GM12878 (cell line): Measurements from ENCODE around the gene TMEM88. TPM values are rescaled to one million over a fixed set of nuclear protein-coding genes. Genes with fewer than 3 reads are reported as not detected.

Experiments used
- ATAC-seq: fragments of 200-7000 bp; cut with Tn5 transposase; 3 replicates; pipeline ENCODE4 v1.9.1; 2020; ENCODE audit warnings: mild to moderate bottlenecking, moderate library complexity
- Bru-seq: library from RNA; stranded (reverse); fragments of 400-500 nt; gene quantifications from one replicate; lab custom pipeline; 2021; lab: Mats Ljungman, UMichigan
- BruChase-seq, 2 experiments: library from RNA; stranded (reverse); fragments of 400-500 nt; gene quantifications; one replicate each; lab custom pipeline; 2021; lab: Mats Ljungman, UMichigan
- BruUV-seq: library from RNA; stranded (reverse); fragments of 400-500 nt; replicated peaks from 2 replicates; lab custom pipeline; 2021; lab: Mats Ljungman, UMichigan
- CTCF ChIA-PET: fragments of 300-600 bp; sonication (Branson Sonifier 250); formaldehyde crosslinking; extraction: SDS; loops from one replicate; lab custom pipeline; 2021; ENCODE audit warnings: inconsistent platforms; lab: Yijun Ruan, JAX
- POLR2A ChIA-PET: fragments of 350-600 bp; formaldehyde crosslinking; extraction: SDS; loops from one replicate; lab custom pipeline; 2021; ENCODE audit warnings: inconsistent platforms; lab: Charles Lee
- RAD21 ChIA-PET: fragments of 300-600 bp; sonication (Branson Sonifier 250); formaldehyde crosslinking; loops from one replicate; lab custom pipeline; 2023; ENCODE audit warnings: antibody characterized with exemption; ENCODE audit not compliant: unreplicated experiment; lab: Charles Lee
- SMC1A ChIA-PET: fragments of 300-600 bp; sonication (Branson Sonifier 250); formaldehyde crosslinking; loops from one replicate; lab custom pipeline; 2023; ENCODE audit not compliant: unreplicated experiment, uncharacterized antibody; lab: Charles Lee
- DNase-seq: peaks from one replicate; pipeline ENCODE4 v3.0.0-alpha.2; 2011; ENCODE audit warnings: low read depth, low spot score
- FAIRE-seq: peaks from 3 replicates; lab custom pipeline; 2011; peaks lifted over from hg19 to GRCh38; lab: Jason Lieb, UNC
- H2AFZ ChIP-seq: 2 replicates; pipeline ENCODE4 v1.6.0; 2011; ENCODE audit warnings: low read depth, low read length, control low read depth; ENCODE audit not compliant: control insufficient read depth
- H3K27ac ChIP-seq: 2 replicates; pipeline ENCODE4 v1.5.1; 2011; ENCODE audit warnings: control low read depth; ENCODE audit not compliant: control insufficient read depth, insufficient read depth
- H3K27me3 ChIP-seq, 2 experiments: replicated peaks in 1 of 2; 2 replicates each; pipeline versions ENCODE4 v1.6.0 to v1.6.1; 2011; ENCODE audit warnings: low read length in 1 of 2; ENCODE audit not compliant: control insufficient read depth in 2 of 2, insufficient read depth in 2 of 2
- H3K36me3 ChIP-seq, 2 experiments: 2 replicates each; pipeline ENCODE4 v1.5.1; 2011; ENCODE audit warnings: low read length in 1 of 2; ENCODE audit not compliant: control insufficient read depth in 2 of 2, insufficient read depth in 2 of 2
- H3K4me1 ChIP-seq: 2 replicates; pipeline ENCODE4 v1.6.1; 2011; ENCODE audit warnings: mild to moderate bottlenecking, low read length, moderate library complexity, mixed read lengths; ENCODE audit not compliant: control insufficient read depth, insufficient read depth
- H3K4me2 ChIP-seq: 2 replicates; pipeline ENCODE4 v1.6.0; 2011; ENCODE audit warnings: control low read depth; ENCODE audit not compliant: control insufficient read depth, insufficient read depth
- H3K4me3 ChIP-seq: fragments of 200-600 bp; sonication (generic); 2 replicates; pipeline ENCODE4 v1.5.1; 2016
- H3K79me2 ChIP-seq: 2 replicates; pipeline ENCODE4 v1.6.0; 2011; ENCODE audit warnings: low read length; ENCODE audit not compliant: control insufficient read depth, insufficient read depth
- H3K9ac ChIP-seq: 2 replicates; pipeline ENCODE4 v1.8.0; 2011; ENCODE audit warnings: low read length, control low read depth, mixed read lengths; ENCODE audit not compliant: control insufficient read depth, insufficient read depth
- H3K9me3 ChIP-seq: replicated peaks from 3 replicates; pipeline ENCODE4 v1.5.1; 2011; ENCODE audit warnings: mild to moderate bottlenecking, low read length; ENCODE audit not compliant: control insufficient read depth, insufficient read depth
- H4K20me1 ChIP-seq: 2 replicates; pipeline ENCODE4 v1.6.0; 2011; ENCODE audit not compliant: control insufficient read depth, insufficient read depth
- IRF5 ChIP-seq: fragments of 450-650 bp; IDR thresholded peaks from 2 replicates; pipeline ENCODE4 v1.6.1; 2017; ENCODE audit warnings: borderline replicate concordance
- RB1 ChIP-seq: fragments of 450-650 bp; formaldehyde crosslinking; IDR thresholded peaks from 2 replicates; pipeline ENCODE4 v1.6.1; 2017; ENCODE audit warnings: mild to moderate bottlenecking, borderline replicate concordance
- WGBS: methylation state at CpG from one replicate; pipeline ENCODE4 v1.1.6; 2016; ENCODE audit warnings: low lambda C conversion rate; ENCODE audit not compliant: insufficient replicate concordance, insufficient coverage; ENCODE audit errors: missing lambda C conversion rate; 5-methylcytosine and 5-hydroxymethylcytosine counted together
- in situ Hi-C: fragments of 300-500 bp; cut with MboI; formaldehyde crosslinking; loops from 9 replicates; pipeline ENCODE4 v1.14.3; 2018; ENCODE audit warnings: mixed read lengths
- intact Hi-C: fragments of 100-400 bp; cut with micrococcal nuclease; formaldehyde crosslinking; loops from one replicate; pipeline ENCODE4 v1.14.2; 2022; ENCODE audit not compliant: unreplicated experiment
- long read RNA-seq, 2 experiments: library from polyadenylated mRNA; unstranded; transcript quantifications; one replicate each; pipeline ENCODE4 v2.0.0, GENCODE V29; 2019 to 2020
- polyA minus RNA-seq, 3 experiments: library from RNA; depleted of rRNA, polyadenylated mRNA; stranded (reverse); fragments of >200 nt; gene quantifications; 2 replicates each; pipeline ENCODE4 v1.2.3, GENCODE V29; 2011
- polyA plus RNA-seq, 11 experiments: library from polyadenylated mRNA; depleted of rRNA in 4 of 11; unstranded in 6 of 11; stranded (reverse) in 5 of 11; fragments of >200 nt; fragmentation: Nextera tagmentation in 4 of 11; fragmentation: Illumina TruSeq in 1 of 11; extraction: Ambion mirVana in 4 of 11; extraction: Trizol in 1 of 11; gene quantifications; 1 replicate in 1 of 11; 2 replicates in 10 of 11; pipeline versions ENCODE4 v1.2.1 to v1.2.3, GENCODE V29; 2011 to 2016; ENCODE audit warnings: inconsistent platforms in 2 of 11, missing spikeins in 2 of 11, low read depth in 1 of 11
- total RNA-seq, 4 experiments: library from RNA; depleted of rRNA in 3 of 4; stranded (reverse); fragments of >200 nt in 3 of 4; fragmentation: Illumina TruSeq in 1 of 4; extraction: Trizol in 1 of 4; gene quantifications; 2 replicates each; pipeline versions ENCODE4 v1.2.1 to v1.2.3, GENCODE V29; 2013 to 2021
- TF ChIP-seq, protein P1 (sequence below): fragments of 450-650 bp; IDR thresholded peaks from 2 replicates; pipeline ENCODE4 v1.6.1; 2016; ENCODE audit warnings: mild to moderate bottlenecking, moderate library complexity, borderline replicate concordance
- TF ChIP-seq, protein P2 (sequence below): fragments of 150-350 bp; IDR thresholded peaks from 2 replicates; pipeline ENCODE4 v1.6.1; 2016; ENCODE audit warnings: low read depth, low read length

The TMEM88 gene, protein sequence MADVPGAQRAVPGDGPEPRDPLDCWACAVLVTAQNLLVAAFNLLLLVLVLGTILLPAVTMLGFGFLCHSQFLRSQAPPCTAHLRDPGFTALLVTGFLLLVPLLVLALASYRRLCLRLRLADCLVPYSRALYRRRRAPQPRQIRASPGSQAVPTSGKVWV
- 3.8 and 4.1 TPM in 2 replicates for total RNA-seq (2013; cell fraction: nucleolus; rRNA removed)
- 0.16 and 0.62 TPM in 2 replicates for total RNA-seq (2014; rRNA removed)
- total RNA-seq (2014; rRNA removed; fragmentation: Illumina TruSeq; extraction: Trizol), result 0.28 TPM in 1 of 2 replicates, not detected in the other
- total RNA-seq (2021), result 0.69 and 1.1 TPM in 2 replicates
- not detected for polyA plus RNA-seq (2011; ENCODE audit: low read depth)
- polyA plus RNA-seq (2011; rRNA removed), result 0.20 TPM in 1 of 2 replicates, not detected in the other
- 0.17 and 0.27 TPM in 2 replicates for polyA plus RNA-seq (2011; cell fraction: cytosol; rRNA removed)
- polyA plus RNA-seq (2011; cell fraction: nucleus; rRNA removed), result 3.4 and 5.0 TPM in 2 replicates
- 1.2 TPM in 2 replicates for polyA plus RNA-seq (2012)
- 0.21 TPM in 1 of 2 replicates, not detected in the other for polyA plus RNA-seq (2014; fragmentation: Illumina TruSeq; extraction: Trizol)
- not detected for polyA plus RNA-seq (2014; fragmentation: Nextera tagmentation; extraction: Ambion mirVana)
- polyA plus RNA-seq (2014; rRNA removed), result 0.22 and 2.2 TPM in 2 replicates
- polyA plus RNA-seq (2016; fragmentation: Nextera tagmentation; extraction: Ambion mirVana), result under 1 TPM in 1 of 2 experiments, not detected in 1; 0.24 TPM
- polyA minus RNA-seq (2011; rRNA and poly(A)+ RNA removed), result not detected in 2 replicates
- polyA minus RNA-seq (2011; cell fraction: cytosol; rRNA and poly(A)+ RNA removed), result not detected in 2 replicates
- 0.97 and 1.9 TPM in 2 replicates for polyA minus RNA-seq (2011; cell fraction: nucleus; rRNA and poly(A)+ RNA removed)
- Bru-seq, nascent RNA, result percentile 55 among the genes with signal in this experiment
- percentile 37 among the genes with signal in this experiment for BruChase-seq, experiment 1, labeled RNA remaining after a 6-hour chase
- percentile 54 among the genes with signal in this experiment for BruChase-seq, experiment 2, labeled RNA remaining after a 2-hour chase
- long read RNA-seq, experiment 1, result 0 reads
- long read RNA-seq, experiment 2, result 0 reads

DNA sequence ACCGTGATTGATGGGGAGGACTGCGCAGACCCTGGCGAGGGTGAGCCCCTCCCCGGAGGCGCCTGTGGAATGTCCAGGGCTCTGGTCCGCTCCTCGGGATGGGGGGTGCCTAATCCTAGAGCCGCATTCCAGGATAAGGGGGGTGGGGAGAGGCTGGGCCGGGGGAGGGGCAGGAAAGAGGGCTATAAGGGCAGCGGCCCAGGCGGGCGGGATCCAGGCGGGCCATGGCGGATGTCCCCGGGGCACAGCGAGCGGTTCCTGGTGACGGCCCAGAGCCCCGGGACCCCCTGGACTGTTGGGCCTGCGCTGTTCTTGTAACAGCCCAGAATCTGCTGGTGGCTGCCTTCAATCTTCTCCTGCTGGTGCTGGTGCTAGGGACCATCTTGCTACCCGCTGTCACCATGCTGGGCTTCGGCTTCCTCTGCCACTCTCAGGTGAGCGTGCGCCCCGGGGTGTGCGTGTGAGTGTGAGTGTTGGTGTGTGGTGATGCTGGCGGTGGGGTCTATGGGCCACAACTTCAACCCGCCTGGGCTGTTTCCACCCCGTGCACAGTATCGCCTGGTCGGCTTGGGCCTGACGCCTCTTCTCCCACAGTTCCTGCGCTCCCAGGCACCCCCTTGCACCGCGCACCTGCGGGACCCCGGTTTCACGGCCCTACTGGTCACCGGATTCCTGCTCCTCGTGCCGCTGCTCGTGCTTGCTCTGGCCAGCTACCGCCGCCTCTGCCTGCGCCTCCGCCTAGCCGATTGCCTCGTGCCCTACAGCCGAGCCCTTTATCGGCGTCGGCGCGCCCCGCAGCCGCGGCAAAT is at the start of gene TMEM88:
TSS of gene TMEM88 (plus strand) at position 216 of the 809 bp plus-strand sequence. CDS start at position 225, 9 bp downstream.
- WGBS, result 90% methylated on average over 52 of the region's 57 CpGs
- no TSS peak for BruUV-seq
- no peak for ATAC-seq
- TF ChIP-seq, protein P1, sequence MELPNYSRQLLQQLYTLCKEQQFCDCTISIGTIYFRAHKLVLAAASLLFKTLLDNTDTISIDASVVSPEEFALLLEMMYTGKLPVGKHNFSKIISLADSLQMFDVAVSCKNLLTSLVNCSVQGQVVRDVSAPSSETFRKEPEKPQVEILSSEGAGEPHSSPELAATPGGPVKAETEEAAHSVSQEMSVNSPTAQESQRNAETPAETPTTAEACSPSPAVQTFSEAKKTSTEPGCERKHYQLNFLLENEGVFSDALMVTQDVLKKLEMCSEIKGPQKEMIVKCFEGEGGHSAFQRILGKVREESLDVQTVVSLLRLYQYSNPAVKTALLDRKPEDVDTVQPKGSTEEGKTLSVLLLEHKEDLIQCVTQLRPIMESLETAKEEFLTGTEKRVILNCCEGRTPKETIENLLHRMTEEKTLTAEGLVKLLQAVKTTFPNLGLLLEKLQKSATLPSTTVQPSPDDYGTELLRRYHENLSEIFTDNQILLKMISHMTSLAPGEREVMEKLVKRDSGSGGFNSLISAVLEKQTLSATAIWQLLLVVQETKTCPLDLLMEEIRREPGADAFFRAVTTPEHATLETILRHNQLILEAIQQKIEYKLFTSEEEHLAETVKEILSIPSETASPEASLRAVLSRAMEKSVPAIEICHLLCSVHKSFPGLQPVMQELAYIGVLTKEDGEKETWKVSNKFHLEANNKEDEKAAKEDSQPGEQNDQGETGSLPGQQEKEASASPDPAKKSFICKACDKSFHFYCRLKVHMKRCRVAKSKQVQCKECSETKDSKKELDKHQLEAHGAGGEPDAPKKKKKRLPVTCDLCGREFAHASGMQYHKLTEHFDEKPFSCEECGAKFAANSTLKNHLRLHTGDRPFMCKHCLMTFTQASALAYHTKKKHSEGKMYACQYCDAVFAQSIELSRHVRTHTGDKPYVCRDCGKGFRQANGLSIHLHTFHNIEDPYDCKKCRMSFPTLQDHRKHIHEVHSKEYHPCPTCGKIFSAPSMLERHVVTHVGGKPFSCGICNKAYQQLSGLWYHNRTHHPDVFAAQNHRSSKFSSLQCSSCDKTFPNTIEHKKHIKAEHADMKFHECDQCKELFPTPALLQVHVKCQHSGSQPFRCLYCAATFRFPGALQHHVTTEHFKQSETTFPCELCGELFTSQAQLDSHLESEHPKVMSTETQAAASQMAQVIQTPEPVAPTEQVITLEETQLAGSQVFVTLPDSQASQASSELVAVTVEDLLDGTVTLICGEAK, result no peak
- TF ChIP-seq, protein P2, sequence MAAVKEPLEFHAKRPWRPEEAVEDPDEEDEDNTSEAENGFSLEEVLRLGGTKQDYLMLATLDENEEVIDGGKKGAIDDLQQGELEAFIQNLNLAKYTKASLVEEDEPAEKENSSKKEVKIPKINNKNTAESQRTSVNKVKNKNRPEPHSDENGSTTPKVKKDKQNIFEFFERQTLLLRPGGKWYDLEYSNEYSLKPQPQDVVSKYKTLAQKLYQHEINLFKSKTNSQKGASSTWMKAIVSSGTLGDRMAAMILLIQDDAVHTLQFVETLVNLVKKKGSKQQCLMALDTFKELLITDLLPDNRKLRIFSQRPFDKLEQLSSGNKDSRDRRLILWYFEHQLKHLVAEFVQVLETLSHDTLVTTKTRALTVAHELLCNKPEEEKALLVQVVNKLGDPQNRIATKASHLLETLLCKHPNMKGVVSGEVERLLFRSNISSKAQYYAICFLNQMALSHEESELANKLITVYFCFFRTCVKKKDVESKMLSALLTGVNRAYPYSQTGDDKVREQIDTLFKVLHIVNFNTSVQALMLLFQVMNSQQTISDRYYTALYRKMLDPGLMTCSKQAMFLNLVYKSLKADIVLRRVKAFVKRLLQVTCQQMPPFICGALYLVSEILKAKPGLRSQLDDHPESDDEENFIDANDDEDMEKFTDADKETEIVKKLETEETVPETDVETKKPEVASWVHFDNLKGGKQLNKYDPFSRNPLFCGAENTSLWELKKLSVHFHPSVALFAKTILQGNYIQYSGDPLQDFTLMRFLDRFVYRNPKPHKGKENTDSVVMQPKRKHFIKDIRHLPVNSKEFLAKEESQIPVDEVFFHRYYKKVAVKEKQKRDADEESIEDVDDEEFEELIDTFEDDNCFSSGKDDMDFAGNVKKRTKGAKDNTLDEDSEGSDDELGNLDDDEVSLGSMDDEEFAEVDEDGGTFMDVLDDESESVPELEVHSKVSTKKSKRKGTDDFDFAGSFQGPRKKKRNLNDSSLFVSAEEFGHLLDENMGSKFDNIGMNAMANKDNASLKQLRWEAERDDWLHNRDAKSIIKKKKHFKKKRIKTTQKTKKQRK, result no peak
- TF ChIP-seq IRF5 (no peak), RB1 (no peak)

More for the DNA sequence above, at the start of gene TMEM88:
- CTCF ChIA-PET, result interaction anchor here (1.0 to 2.6 kb wide), 6 partner anchors 15 to 203 kb away, joined by 4 to 28 read pairs (median 16); no protein-coding TSS in a partner anchor
- Histone ChIP-seq H4K20me1 (no peaks in the 10 kb centered on the region; the same call in 1 of the 2 replicates), H3K27ac (peak within 1 kb of the TSS; percentile 96; the same call in 1 of the 2 replicates), H3K36me3 (peaks cover 8 to 12% of the 10 kb centered on the region in 2 experiments; a peak in 3 of 4 replicates), H3K27me3 (no peaks in the 10 kb centered on the region), H3K79me2 (peaks cover 17% of the 10 kb centered on the region), H2AFZ (no peak within 1 kb of the TSS), H3K9me3 (no peaks in the 10 kb centered on the region), H3K9ac (peak within 1 kb of the TSS; percentile 86; the same call in 1 of the 2 replicates), H3K4me3 (peak within 1 kb of the TSS; percentile 96), H3K4me2 (peak within 1 kb of the TSS; percentile 92), H3K4me1 (peaks cover 30% of the 10 kb centered on the region)
- RAD21 ChIA-PET, result interaction anchor here (2.3 to 3.1 kb wide), 2 partner anchors 11 to 19 kb away, joined by 16 to 44 read pairs; partner anchors contain the start of gene KDM6B
- in situ Hi-C loops (no loop called here), intact Hi-C loops (loop anchor here (5.0 kb wide), 1 partner anchor 168 kb away; the partner anchor contains the start of genes TP53 and WRAP53)
- DNase-seq (no peak), FAIRE-seq (no peak)
- SMC1A ChIA-PET, result interaction anchor here (0.6 kb wide), 1 partner anchor 17 kb away, joined by 3 read pairs; no protein-coding TSS in a partner anchor
- POLR2A ChIA-PET, result no interaction called here
